CD4-positive, alpha-beta T cell (primary cell): ENCODE measurements around the gene SELENOS. TPM values are rescaled to one million over a fixed set of nuclear protein-coding genes. Genes with fewer than 3 reads are reported as not detected.

Experiments
- ATAC-seq: fragments of 200-7000 bp; cut with Tn5 transposase; one replicate; pipeline ENCODE4 v1.10.0; 2022; ENCODE audit warnings: mild to moderate bottlenecking; ENCODE audit not compliant: poor library complexity
- CTCF ChIA-PET: fragments of 350-600 bp; sonication (Branson Sonifier 250); formaldehyde crosslinking; loops from one replicate; lab custom pipeline; 2021; ENCODE audit warnings: antibody characterized with exemption, inconsistent platforms; lab: Charles Lee
- POLR2A ChIA-PET: fragments of 350-600 bp; sonication (Branson Sonifier 250); formaldehyde crosslinking; loops from one replicate; lab custom pipeline; 2021; ENCODE audit warnings: antibody characterized with exemption, inconsistent platforms; lab: Charles Lee
- DNase-seq, 14 experiments: peaks; one replicate each; pipeline ENCODE4 v3.0.0-alpha.2; 2013 to 2020; ENCODE audit warnings: mixed read lengths in 2 of 14
- H3K27ac ChIP-seq, 2 donors: one replicate each; pipeline versions ENCODE4 v1.5.1 to v1.7.0; 2013; ENCODE audit warnings: low read length in 2 of 2, low read depth in 1 of 2, mild to moderate bottlenecking in 1 of 2
- H3K27me3 ChIP-seq, 2 experiments: 1 replicate in 1 of 2; 2 replicates in 1 of 2; pipeline versions ENCODE4 v1.6.1 to v1.7.0; 2013; ENCODE audit warnings: low read length in 2 of 2, control low read depth in 1 of 2, mild to moderate bottlenecking in 1 of 2, moderate library complexity in 1 of 2; ENCODE audit not compliant: insufficient read depth in 2 of 2, control insufficient read depth in 1 of 2
- H3K36me3 ChIP-seq: one replicate; pipeline ENCODE4 v1.6.1; 2013; ENCODE audit warnings: low read length, control low read depth; ENCODE audit not compliant: insufficient read depth
- H3K4me1 ChIP-seq: one replicate; pipeline ENCODE4 v1.6.1; 2013; ENCODE audit warnings: low read length, control low read depth; ENCODE audit not compliant: insufficient read depth
- H3K4me3 ChIP-seq: one replicate; pipeline ENCODE4 v1.5.1; 2013; ENCODE audit warnings: mild to moderate bottlenecking, low read length, moderate library complexity
- H3K9me3 ChIP-seq, 2 experiments: 1 replicate in 1 of 2; 2 replicates in 1 of 2; pipeline versions ENCODE4 v1.6.1 to v1.7.0; 2013; ENCODE audit warnings: low read length in 2 of 2, mild to moderate bottlenecking in 2 of 2, control low read depth in 1 of 2, moderate library complexity in 1 of 2; ENCODE audit not compliant: control insufficient read depth in 1 of 2, insufficient read depth in 1 of 2
- H3K27ac Mint-ChIP-seq: one replicate; pipeline ENCODE4 v1.8.0; 2020; ENCODE audit warnings: mixed read lengths
- H3K27me3 Mint-ChIP-seq: one replicate; pipeline ENCODE4 v1.8.0; 2021; ENCODE audit warnings: mixed read lengths
- H3K36me3 Mint-ChIP-seq: one replicate; pipeline ENCODE4 v1.8.0; 2021; ENCODE audit warnings: low read depth, mixed read lengths
- H3K4me1 Mint-ChIP-seq: one replicate; pipeline ENCODE4 v1.8.0; 2021; ENCODE audit warnings: low read depth, mixed read lengths
- H3K4me3 Mint-ChIP-seq: one replicate; pipeline ENCODE4 v1.8.0; 2020; ENCODE audit warnings: mild to moderate bottlenecking, mixed read lengths
- H3K9me3 Mint-ChIP-seq: one replicate; pipeline ENCODE4 v1.8.0; 2020; ENCODE audit warnings: mixed read lengths
- intact Hi-C, 2 experiments: fragments of 100-400 bp; cut with DNase I in 1 of 2; cut with micrococcal nuclease in 1 of 2; formaldehyde crosslinking; loops; one replicate each; pipeline versions ENCODE4 v1.15.1 to v1.9.0; 2023 to 2025; cut with DNase I, micrococcal nuclease
- total RNA-seq, 174 experiments: library from RNA in 2 of 174; stranded (reverse) in 2 of 174; gene quantifications; one replicate each; pipeline ENCODE4 v1.2.3 and lab custom pipeline; 2021 to 2026
- TF ChIP-seq, protein P1 (sequence below): fragments of 200-600 bp; IDR thresholded peaks from one replicate; pipeline ENCODE4 v1.8.0; 2022; ENCODE audit warnings: antibody characterized with exemption, mild to moderate bottlenecking

SELENOS gene
- total RNA-seq, 2 experiments from 2014 or later, result 41.7 to 48.5 TPM

DNA sequence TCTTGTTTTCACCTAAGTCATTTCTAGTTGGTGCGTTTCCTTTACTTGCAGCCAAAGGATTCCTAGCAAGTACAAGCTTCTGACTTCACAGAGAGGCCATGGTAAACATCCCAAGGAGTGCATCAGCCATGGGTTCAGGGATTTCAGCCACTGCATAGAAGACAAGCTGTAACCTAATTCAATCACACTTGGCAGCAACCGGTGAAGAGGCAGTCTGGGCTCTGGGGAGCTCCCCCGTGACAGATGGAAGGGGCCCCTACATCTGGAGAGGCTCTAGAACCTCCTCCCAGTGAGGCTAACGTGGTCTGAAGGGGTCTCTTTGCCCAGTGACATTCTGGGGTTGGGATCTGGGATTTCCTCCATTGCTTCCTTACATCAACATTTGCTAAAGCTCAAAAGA lies 26.1 kb upstream of the SELENOS start:
- POLR2A ChIA-PET, result no interaction called here
- Mint-ChIP-seq H3K9me3 (no peaks in the 10 kb centered on the region), H3K4me1 (no peaks in the 10 kb centered on the region), H3K27me3 (no peaks in the 10 kb centered on the region), H3K27ac (no peak overlapping the region), H3K36me3 (no peaks in the 10 kb centered on the region), H3K4me3 (no peak overlapping the region)
- no peaks in the 10 kb centered on the region for H3K9me3 ChIP-seq
- CTCF ChIA-PET, result interaction anchor here (1.7 kb wide), 1 partner anchor 15 kb away, joined by 3 read pairs; no protein-coding TSS in a partner anchor
- no peak overlapping the region for H3K27ac ChIP-seq
- intact Hi-C loops, result loop anchor here in 1 of 2 experiments (2.0 kb wide), 1 partner anchor 199 kb away; no protein-coding TSS in a partner anchor
- TF ChIP-seq, protein P1, sequence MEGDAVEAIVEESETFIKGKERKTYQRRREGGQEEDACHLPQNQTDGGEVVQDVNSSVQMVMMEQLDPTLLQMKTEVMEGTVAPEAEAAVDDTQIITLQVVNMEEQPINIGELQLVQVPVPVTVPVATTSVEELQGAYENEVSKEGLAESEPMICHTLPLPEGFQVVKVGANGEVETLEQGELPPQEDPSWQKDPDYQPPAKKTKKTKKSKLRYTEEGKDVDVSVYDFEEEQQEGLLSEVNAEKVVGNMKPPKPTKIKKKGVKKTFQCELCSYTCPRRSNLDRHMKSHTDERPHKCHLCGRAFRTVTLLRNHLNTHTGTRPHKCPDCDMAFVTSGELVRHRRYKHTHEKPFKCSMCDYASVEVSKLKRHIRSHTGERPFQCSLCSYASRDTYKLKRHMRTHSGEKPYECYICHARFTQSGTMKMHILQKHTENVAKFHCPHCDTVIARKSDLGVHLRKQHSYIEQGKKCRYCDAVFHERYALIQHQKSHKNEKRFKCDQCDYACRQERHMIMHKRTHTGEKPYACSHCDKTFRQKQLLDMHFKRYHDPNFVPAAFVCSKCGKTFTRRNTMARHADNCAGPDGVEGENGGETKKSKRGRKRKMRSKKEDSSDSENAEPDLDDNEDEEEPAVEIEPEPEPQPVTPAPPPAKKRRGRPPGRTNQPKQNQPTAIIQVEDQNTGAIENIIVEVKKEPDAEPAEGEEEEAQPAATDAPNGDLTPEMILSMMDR, result no peak
- DNase-seq (no peak), ATAC-seq (no peak)
- no peaks in the 10 kb centered on the region for H3K4me1 ChIP-seq
- H3K36me3 ChIP-seq, result no peaks in the 10 kb centered on the region
- H3K4me3 ChIP-seq, result no peak overlapping the region
- peaks cover 0 to 1% of the 10 kb centered on the region in 2 experiments for H3K27me3 ChIP-seq

- Mint-ChIP-seq H3K27me3 (no peaks in the 10 kb centered on the region), H3K4me1 (peaks cover 44% of the 10 kb centered on the region), H3K36me3 (peaks cover 37% of the 10 kb centered on the region), H3K27ac (peak overlapping the region; percentile 98), H3K9me3 (no peaks in the 10 kb centered on the region), H3K4me3 (peak overlapping the region; percentile 100)
- TF ChIP-seq, protein P1, result no peak
- DNase-seq (no peak), ATAC-seq (no peak)
- intact Hi-C loops, result loop anchor here in 1 of 2 experiments (5.0 to 10.0 kb wide), 2 partner anchors 36 to 1372 kb away; no protein-coding TSS in a partner anchor
- peaks cover 11% of the 10 kb centered on the region for H3K36me3 ChIP-seq
- H3K27me3 ChIP-seq, result no peaks in the 10 kb centered on the region
- H3K27ac ChIP-seq, result no peak overlapping the region
- POLR2A ChIA-PET, result interaction anchor here (0.6 to 3.8 kb wide), 4 partner anchors 9 to 345 kb away, joined by 3 to 28 read pairs (median 16); no protein-coding TSS in a partner anchor
- CTCF ChIA-PET, result interaction anchor here (0.7 kb wide), 1 partner anchor 435 kb away, joined by 5 read pairs; no protein-coding TSS in a partner anchor
- H3K4me3 ChIP-seq, result no peak overlapping the region
- no peaks in the 10 kb centered on the region for H3K9me3 ChIP-seq
- peaks cover 28% of the 10 kb centered on the region for H3K4me1 ChIP-seq
Observed at GRCh38 chr15:101296418-101297405, 19.4 kb upstream of the SELENOS start.

DNA sequence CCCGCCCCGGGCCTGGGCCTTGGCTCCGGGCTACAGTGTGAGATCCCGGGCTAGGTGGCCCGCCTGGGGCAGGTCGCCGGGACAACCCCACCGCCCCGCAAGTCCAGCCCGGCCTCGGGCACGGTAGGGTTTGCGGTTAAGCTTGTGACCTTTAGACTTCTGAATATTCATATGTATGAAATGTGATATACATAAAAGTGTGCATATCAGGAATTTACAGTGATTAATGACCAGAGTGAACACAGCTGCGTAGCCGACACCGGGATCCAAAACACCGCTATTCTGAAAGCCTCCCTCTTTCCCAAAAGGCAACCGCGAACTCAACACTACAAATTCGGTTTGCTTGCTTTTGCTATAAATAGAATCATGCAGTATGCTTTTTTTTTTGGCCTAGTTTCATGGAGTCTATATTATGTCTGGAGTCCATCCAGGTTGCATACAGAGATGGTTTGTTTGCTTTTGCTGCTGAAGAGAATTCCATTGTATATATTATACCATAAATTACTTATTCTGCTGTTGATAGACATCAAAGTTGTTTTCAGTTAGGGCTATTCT lies 18.4 kb upstream of the SELENOS start:
- peaks cover 31% of the 10 kb centered on the region for H3K4me1 ChIP-seq
- H3K9me3 ChIP-seq, result no peaks in the 10 kb centered on the region
- H3K27me3 Mint-ChIP-seq, result no peaks in the 10 kb centered on the region
- peak overlapping the region; percentile 90 for H3K4me3 ChIP-seq
- CTCF ChIA-PET, result interaction anchor here (1.0 to 2.9 kb wide), 2 partner anchors 346 to 360 kb away, joined by 3 to 10 read pairs; no protein-coding TSS in a partner anchor
- peaks cover 20% of the 10 kb centered on the region for H3K36me3 ChIP-seq
- H3K27me3 ChIP-seq, result no peaks in the 10 kb centered on the region
- peak overlapping the region; percentile 83 to 98 for H3K27ac ChIP-seq
- ATAC-seq (no peak), DNase-seq (no peak)
- H3K27ac Mint-ChIP-seq, result peak overlapping the region; percentile 98
- intact Hi-C loops, result loop anchor here (1.0 to 10.0 kb wide), 7 partner anchors 19 to 1371 kb away; partner anchors contain the start of genes SELENOS (in 1 of the 2), TARS3 (in 1 of the 2) and TM2D3 (in 1 of the 2)
- H3K36me3 Mint-ChIP-seq, result peaks cover 44% of the 10 kb centered on the region
- TF ChIP-seq, protein P1, result no peak
- POLR2A ChIA-PET, result interaction anchor here (0.6 to 3.8 kb wide), 14 partner anchors 10 to 428 kb away, joined by 3 to 29 read pairs (median 10); partner anchors contain the start of genes CHSY1 and TARS3
- peak overlapping the region; percentile 100 for H3K4me3 Mint-ChIP-seq
- H3K4me1 Mint-ChIP-seq, result peaks cover 52% of the 10 kb centered on the region
- no peaks in the 10 kb centered on the region for H3K9me3 Mint-ChIP-seq
